NB4 (cell line): ENCODE data around the gene MROH2A.

Experiments
- DNase-seq: peaks from one replicate; pipeline ENCODE4 v3.0.0; 2010; ENCODE audit warnings: low read depth
- H3K4me3 ChIP-seq: one replicate; pipeline ENCODE4 v1.5.1; 2011; ENCODE audit warnings: mild to moderate bottlenecking, low read depth, low read length, moderate library complexity
- CTCF ChIP-seq: IDR thresholded peaks from one replicate; pipeline ENCODE4 v1.5.1; 2012; ENCODE audit warnings: low read depth, low read length
- MAX ChIP-seq: IDR thresholded peaks from 2 replicates; pipeline ENCODE4 v1.6.1; 2011; ENCODE audit warnings: low read depth, low read length
- MYC ChIP-seq: IDR thresholded peaks from 2 replicates; pipeline ENCODE4 v1.6.1; 2011; ENCODE audit warnings: low read depth, low read length
- POLR2A ChIP-seq: IDR thresholded peaks from 2 replicates; pipeline ENCODE4 v1.6.1; 2011; ENCODE audit warnings: mild to moderate bottlenecking; ENCODE audit not compliant: insufficient read length; ENCODE audit errors: extremely low read depth

The MROH2A gene

GRCh38 chr2:233816771-233817170, 38.6 kb downstream of the MROH2A start:
- no peak overlapping the region for H3K4me3 ChIP-seq
- TF ChIP-seq CTCF (no peak), MAX (no peak), MYC (no peak), POLR2A (no peak)
- DNase-seq: no peak

DNA sequence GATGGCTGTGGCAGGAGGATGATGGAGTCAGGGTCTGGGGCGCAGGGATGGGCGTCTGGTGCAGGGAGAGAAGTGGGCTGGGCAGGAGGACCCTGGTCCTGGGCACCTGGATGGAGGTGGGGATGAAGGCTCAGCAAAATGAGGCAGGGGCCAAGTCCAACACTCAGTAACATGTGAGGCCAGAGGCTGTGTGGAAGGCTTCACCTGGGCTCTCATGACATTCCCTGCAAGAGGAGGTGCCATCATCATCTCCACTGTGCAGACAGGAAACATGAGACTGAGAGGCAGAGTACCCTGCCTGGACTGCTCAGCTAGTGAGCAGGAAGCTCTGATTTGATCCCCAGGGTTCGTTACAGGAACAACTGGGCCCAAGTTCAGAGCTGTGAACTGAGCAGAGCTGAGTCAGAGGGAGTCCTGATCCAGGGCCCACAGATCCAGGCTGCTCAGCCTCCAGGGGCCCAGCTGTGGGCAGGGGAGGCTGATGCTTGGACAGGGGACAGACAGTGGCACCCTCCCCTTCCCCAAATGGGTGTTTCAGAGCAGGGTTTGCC, 39.3 kb downstream of the MROH2A start:
- H3K4me3 ChIP-seq: no peak overlapping the region
- TF ChIP-seq MAX (no peak), MYC (no peak)
- DNase-seq: no peak

- TF ChIP-seq MAX: no peak
- no peak for TF ChIP-seq CTCF
- TF ChIP-seq POLR2A: no peak
- no peak for TF ChIP-seq MYC
- DNase-seq: no peak
- no peak overlapping the region for H3K4me3 ChIP-seq
Measured at GRCh38 chr2:233817995-233818638, 40.0 kb downstream of the MROH2A start.

DNA sequence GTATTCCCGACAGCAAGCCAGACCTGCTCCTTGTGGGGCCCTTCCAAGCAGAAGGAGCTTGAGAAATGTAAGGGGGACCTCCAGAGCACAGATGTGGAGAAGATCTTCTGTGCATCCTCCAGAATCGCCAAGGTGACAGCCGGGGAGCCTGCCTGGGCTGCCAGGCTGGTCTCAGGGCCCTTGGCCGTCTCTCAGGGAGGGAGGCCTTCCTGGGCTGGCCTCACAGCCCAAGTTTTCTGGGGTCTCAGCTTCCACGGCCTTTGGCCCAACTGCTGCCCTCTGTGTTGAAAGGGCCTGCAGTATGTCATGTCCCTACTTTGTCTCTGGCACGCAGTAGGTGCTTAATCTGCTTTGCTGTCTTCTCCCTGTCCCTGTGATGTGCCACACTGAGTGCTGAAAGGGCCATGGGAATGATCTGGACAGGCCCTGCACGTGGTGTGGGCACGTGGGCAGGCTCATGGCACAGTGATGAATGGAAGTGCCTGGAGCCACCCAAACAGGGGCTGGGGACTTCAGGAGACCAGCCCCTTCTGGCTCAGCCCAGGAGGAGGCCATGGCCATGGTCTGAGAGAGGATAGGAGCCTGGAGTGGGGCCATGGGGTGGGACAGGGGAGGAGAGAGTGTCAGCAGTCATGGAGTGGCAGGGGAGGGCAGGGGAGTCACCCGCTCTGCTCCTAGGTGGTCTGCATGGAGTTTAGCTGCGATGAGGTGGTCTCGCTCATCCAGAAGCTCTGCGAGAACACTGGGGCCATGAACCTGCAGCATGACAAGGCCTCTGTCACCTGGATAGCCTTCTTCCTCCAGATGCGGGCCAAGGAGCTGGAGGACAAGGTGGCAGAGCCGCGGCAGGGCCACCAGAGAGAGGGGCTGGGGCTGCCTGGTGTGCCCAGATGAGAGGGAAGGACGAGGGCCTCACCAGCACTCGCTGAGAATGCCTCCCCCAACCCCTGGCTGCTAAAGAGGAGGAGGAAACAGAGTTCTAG, 40.8 kb downstream of the MROH2A start:
- TF ChIP-seq POLR2A (no peak), MAX (no peak), CTCF (no peak), MYC (no peak)
- H3K4me3 ChIP-seq: no peak overlapping the region
- no peak for DNase-seq

GRCh38 chr2:233819884-233820773, 42.0 kb downstream of the MROH2A start:
- no peak overlapping the region for H3K4me3 ChIP-seq
- TF ChIP-seq CTCF (no peak), POLR2A (no peak), MYC (no peak), MAX (no peak)
- DNase-seq: no peak
